T-cell (primary cell): ENCODE measurements around the gene PRDM12. TPM values are rescaled to one million over a fixed set of nuclear protein-coding genes. Genes with fewer than 3 reads are reported as not detected.

Source experiments
- ATAC-seq, 4 experiments: fragments of 200-7000 bp in 3 of 4; fragments of 150-1000 bp in 1 of 4; cut with Tn5 transposase; replicated peaks in 1 of 4; 1 replicate in 3 of 4; 2 replicates in 1 of 4; pipeline ENCODE4 v1.10.0; 2021; ENCODE audit warnings: moderate library complexity in 3 of 4, mild to moderate bottlenecking in 2 of 4, moderate number of reproducible peaks in 1 of 4
- CTCF ChIA-PET, 2 donors: fragments of 300-600 bp; sonication (Branson Sonifier 250); formaldehyde crosslinking; loops; one replicate each; lab custom pipeline; 2022; ENCODE audit warnings: antibody characterized with exemption in 2 of 2; lab: Charles Lee
- POLR2A ChIA-PET, 2 donors: fragments of 300-600 bp; sonication (Branson Sonifier 250); formaldehyde crosslinking; loops; one replicate each; lab custom pipeline; 2022; ENCODE audit warnings: antibody characterized with exemption in 2 of 2; lab: Charles Lee
- DNase-seq, 35 experiments: peaks; one replicate each; pipeline versions ENCODE4 v3.0.0 to v3.0.0-alpha.2; 2013 to 2023
- H3K27ac ChIP-seq: one replicate; pipeline ENCODE4 v1.5.1; 2013; ENCODE audit warnings: low read length
- H3K27me3 ChIP-seq, 2 experiments: replicated peaks in 1 of 2; 1 replicate in 1 of 2; 2 replicates in 1 of 2; pipeline versions ENCODE4 v1.6.1 to v1.7.0; 2013; ENCODE audit warnings: low read length in 1 of 2, mixed read lengths in 1 of 2; ENCODE audit not compliant: control insufficient read depth in 2 of 2, insufficient read depth in 2 of 2; ENCODE audit errors: extremely low read depth in 1 of 2
- H3K36me3 ChIP-seq, 2 donors: 1 replicate in 1 of 2; 2 replicates in 1 of 2; pipeline versions ENCODE4 v1.6.1 to v1.7.0; 2013; ENCODE audit warnings: low read length in 1 of 2; ENCODE audit not compliant: control insufficient read depth in 2 of 2, insufficient read depth in 1 of 2; ENCODE audit errors: extremely low read depth in 1 of 2
- H3K4me1 ChIP-seq, 2 experiments: 1 replicate in 1 of 2; 2 replicates in 1 of 2; pipeline versions ENCODE4 v1.6.1 to v1.7.0; 2013; ENCODE audit warnings: low read length in 2 of 2, mixed read lengths in 1 of 2; ENCODE audit not compliant: insufficient read depth in 2 of 2, control insufficient read depth in 1 of 2; ENCODE audit errors: extremely low read depth in 1 of 2
- H3K4me3 ChIP-seq, 2 donors: 1 replicate in 1 of 2; 2 replicates in 1 of 2; pipeline versions ENCODE4 v1.5.1 to v1.7.0; 2013; ENCODE audit warnings: mild to moderate bottlenecking in 2 of 2, low read length in 1 of 2, moderate library complexity in 1 of 2; ENCODE audit not compliant: control insufficient read depth in 1 of 2; ENCODE audit errors: extremely low read depth in 1 of 2
- H3K9me3 ChIP-seq: 2 replicates; pipeline ENCODE4 v1.7.0; 2013
- H3K27ac Mint-ChIP-seq, 2 donors: one replicate each; pipeline ENCODE4 v1.8.0; 2020 to 2021; ENCODE audit warnings: mild to moderate bottlenecking in 2 of 2, mixed read lengths in 2 of 2
- H3K27me3 Mint-ChIP-seq, 2 donors: one replicate each; pipeline ENCODE4 v1.8.0; 2021 to 2022; ENCODE audit warnings: mixed read lengths in 2 of 2
- H3K36me3 Mint-ChIP-seq: one replicate; pipeline ENCODE4 v1.8.0; 2021; ENCODE audit warnings: mixed read lengths
- H3K4me1 Mint-ChIP-seq, 3 donors: one replicate each; pipeline ENCODE4 v1.8.0; 2020 to 2022; ENCODE audit warnings: mixed read lengths in 3 of 3, mild to moderate bottlenecking in 1 of 3
- H3K4me3 Mint-ChIP-seq, 3 donors: one replicate each; pipeline ENCODE4 v1.8.0; 2020 to 2022; ENCODE audit warnings: mild to moderate bottlenecking in 3 of 3, mixed read lengths in 3 of 3, moderate library complexity in 3 of 3
- H3K9me3 Mint-ChIP-seq, 3 donors: one replicate each; pipeline ENCODE4 v1.8.0; 2020 to 2022; ENCODE audit warnings: mixed read lengths in 3 of 3
- WGBS: methylation state at CpG from one replicate; pipeline ENCODE4 v1.1.5; 2013; ENCODE audit warnings: missing lambda C conversion rate; ENCODE audit not compliant: insufficient coverage; 5-methylcytosine and 5-hydroxymethylcytosine counted together
- total RNA-seq, 35 experiments: library from RNA in 6 of 35; stranded (reverse) in 6 of 35; fragments of 120-200 nt in 1 of 35; gene quantifications; one replicate each; pipeline versions ENCODE4 v1.2.1 to v1.2.4 and lab custom pipeline; 2013 to 2026

PRDM12 gene
- total RNA-seq, 5 donors from 2014 or later (not counting 1 experiment from before 2014, with no cell fraction given), result 0.13 to 0.19 (median 0.16) TPM; not detected in 2

DNA sequence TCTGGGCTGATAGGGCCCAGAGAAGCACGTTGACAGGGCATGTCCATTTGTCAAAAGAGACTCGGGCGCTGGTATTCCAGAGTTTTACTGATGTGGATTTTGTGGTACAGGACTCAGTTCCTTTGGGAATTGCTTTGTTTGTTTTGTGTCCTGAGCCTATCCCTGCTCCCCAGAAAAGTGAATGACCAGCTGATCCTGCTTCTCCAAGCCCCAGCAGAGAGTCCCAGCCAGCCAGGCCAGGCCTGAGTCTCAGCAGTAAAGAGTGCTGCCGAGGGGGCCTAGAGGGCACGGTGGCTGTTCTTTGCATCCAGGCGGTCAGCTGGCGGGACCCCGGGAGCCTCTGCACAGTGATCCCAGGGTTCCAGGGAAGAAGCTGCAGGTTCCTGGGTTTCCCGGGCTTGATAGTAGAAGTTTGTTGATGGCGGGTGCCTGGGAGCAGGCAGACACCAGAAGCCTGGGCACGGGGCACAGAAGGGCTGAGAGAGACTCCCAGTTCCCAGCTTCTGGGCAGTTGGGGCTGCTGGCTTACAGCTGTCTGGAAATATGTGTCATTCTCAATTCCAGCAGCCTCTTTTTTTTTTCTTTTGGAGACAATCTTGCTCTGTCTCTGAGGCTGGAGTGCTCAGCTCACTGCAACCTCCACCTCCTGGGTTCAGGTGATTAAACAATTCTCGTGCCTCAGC, 8.7 kb downstream of the PRDM12 start:
- Mint-ChIP-seq H3K27ac (no peak overlapping the region), H3K27me3 (peaks cover 9 to 21% of the 10 kb centered on the region in 2 donors), H3K36me3 (no peaks in the 10 kb centered on the region), H3K9me3 (no peaks in the 10 kb centered on the region), H3K4me1 (no peaks in the 10 kb centered on the region), H3K4me3 (no peak overlapping the region)
- no peaks in the 10 kb centered on the region for H3K9me3 ChIP-seq
- H3K36me3 ChIP-seq, result no peaks in the 10 kb centered on the region
- ChIA-PET POLR2A (interaction anchor here in 1 of 2 donors (0.5 kb wide), 1 partner anchor 8 kb away, joined by 3 read pairs; the partner anchor contains the start of gene PRDM12), CTCF (no interaction called here)
- no peak overlapping the region for H3K27ac ChIP-seq
- DNase-seq (no peak), ATAC-seq (no peak)
- no peak overlapping the region for H3K4me3 ChIP-seq
- H3K27me3 ChIP-seq, result peaks cover 0 to 18% of the 10 kb centered on the region in 2 experiments
- WGBS, result 89% methylated on average over 6 of the region's 12 CpGs
- H3K4me1 ChIP-seq, result no peaks in the 10 kb centered on the region

DNA sequence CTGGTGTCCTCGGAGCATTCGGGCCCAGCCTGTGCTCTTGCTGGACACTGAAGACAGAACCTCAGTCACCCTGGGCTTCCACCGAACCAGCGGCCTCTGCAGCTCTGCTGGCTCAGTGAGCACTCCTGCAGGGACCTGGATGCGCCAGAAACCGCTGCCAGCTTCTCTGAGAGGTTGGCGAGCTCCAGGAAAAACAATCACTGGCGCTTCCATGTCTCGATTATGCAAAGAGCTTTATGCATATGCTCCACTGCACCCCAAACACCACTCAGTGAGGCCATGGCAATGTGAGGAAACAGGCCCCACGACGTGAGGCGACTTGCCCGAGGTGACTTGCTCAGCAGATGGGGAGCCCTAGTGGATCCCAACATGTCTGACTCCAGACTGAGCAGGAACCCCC, 11.0 kb downstream of the PRDM12 start:
- Histone ChIP-seq H3K4me1 (no peaks in the 10 kb centered on the region), H3K27me3 (peaks cover 0 to 25% of the 10 kb centered on the region in 2 experiments), H3K9me3 (no peaks in the 10 kb centered on the region), H3K36me3 (no peaks in the 10 kb centered on the region), H3K4me3 (no peak overlapping the region), H3K27ac (no peak overlapping the region)
- no peak for ATAC-seq
- H3K36me3 Mint-ChIP-seq, result no peaks in the 10 kb centered on the region
- CTCF ChIA-PET, result interaction anchor here in 1 of 2 donors (0.5 kb wide), 1 partner anchor 219 kb away, joined by 4 read pairs; no protein-coding TSS in a partner anchor
- no peaks in the 10 kb centered on the region for H3K9me3 Mint-ChIP-seq
- H3K4me3 Mint-ChIP-seq, result no peak overlapping the region
- peaks cover 4 to 10% of the 10 kb centered on the region in 2 donors for H3K27me3 Mint-ChIP-seq
- H3K4me1 Mint-ChIP-seq, result no peaks in the 10 kb centered on the region
- WGBS, result 87% methylated on average over 10 of the region's 13 CpGs
- no peak overlapping the region for H3K27ac Mint-ChIP-seq
- no peak for DNase-seq
- POLR2A ChIA-PET, result no interaction called here

DNA sequence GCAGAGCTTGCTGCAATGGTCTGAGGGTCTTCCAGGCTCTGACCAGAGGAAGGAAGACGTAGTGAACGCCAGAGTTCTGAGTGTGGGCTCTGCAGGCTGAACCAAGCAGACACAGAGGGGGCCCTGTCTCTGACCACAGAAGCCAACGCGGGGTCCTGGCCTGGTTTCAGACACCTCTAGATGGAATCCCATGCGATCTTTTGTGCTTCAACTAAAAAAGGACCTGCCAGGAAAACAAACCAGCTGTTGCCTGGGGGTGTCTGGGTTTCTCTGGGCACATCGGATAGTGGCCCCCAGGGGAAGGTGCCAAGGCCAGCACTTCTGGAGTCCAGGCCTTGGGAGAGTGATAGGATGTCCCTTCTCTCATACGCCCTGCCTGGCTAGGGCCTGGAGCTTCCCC, 12.9 kb downstream of the PRDM12 start:
- peaks cover under 1 to 3% (median 1%) of the 10 kb centered on the region in 3 donors for H3K4me1 Mint-ChIP-seq
- H3K27ac Mint-ChIP-seq, result no peak overlapping the region
- H3K4me3 Mint-ChIP-seq, result no peak overlapping the region
- no peak overlapping the region for H3K4me3 ChIP-seq
- no peaks in the 10 kb centered on the region for H3K36me3 Mint-ChIP-seq
- DNase-seq, result no peak
- H3K9me3 ChIP-seq, result no peaks in the 10 kb centered on the region
- peaks cover 2 to 36% of the 10 kb centered on the region in 2 experiments for H3K27me3 ChIP-seq
- peaks cover 0 to 7% of the 10 kb centered on the region in 2 donors for H3K27me3 Mint-ChIP-seq
- POLR2A ChIA-PET, result interaction anchor here in 1 of 2 donors (0.5 kb wide), 1 partner anchor 9 kb away, joined by 5 read pairs; no protein-coding TSS in a partner anchor
- CTCF ChIA-PET, result no interaction called here
- no peak for ATAC-seq
- no peaks in the 10 kb centered on the region for H3K36me3 ChIP-seq
- WGBS, result 67% methylated on average over 7 of the region's 7 CpGs
- peaks cover 3 to 11% of the 10 kb centered on the region in 2 experiments for H3K4me1 ChIP-seq
- H3K27ac ChIP-seq, result no peak overlapping the region
- no peaks in the 10 kb centered on the region for H3K9me3 Mint-ChIP-seq

DNA sequence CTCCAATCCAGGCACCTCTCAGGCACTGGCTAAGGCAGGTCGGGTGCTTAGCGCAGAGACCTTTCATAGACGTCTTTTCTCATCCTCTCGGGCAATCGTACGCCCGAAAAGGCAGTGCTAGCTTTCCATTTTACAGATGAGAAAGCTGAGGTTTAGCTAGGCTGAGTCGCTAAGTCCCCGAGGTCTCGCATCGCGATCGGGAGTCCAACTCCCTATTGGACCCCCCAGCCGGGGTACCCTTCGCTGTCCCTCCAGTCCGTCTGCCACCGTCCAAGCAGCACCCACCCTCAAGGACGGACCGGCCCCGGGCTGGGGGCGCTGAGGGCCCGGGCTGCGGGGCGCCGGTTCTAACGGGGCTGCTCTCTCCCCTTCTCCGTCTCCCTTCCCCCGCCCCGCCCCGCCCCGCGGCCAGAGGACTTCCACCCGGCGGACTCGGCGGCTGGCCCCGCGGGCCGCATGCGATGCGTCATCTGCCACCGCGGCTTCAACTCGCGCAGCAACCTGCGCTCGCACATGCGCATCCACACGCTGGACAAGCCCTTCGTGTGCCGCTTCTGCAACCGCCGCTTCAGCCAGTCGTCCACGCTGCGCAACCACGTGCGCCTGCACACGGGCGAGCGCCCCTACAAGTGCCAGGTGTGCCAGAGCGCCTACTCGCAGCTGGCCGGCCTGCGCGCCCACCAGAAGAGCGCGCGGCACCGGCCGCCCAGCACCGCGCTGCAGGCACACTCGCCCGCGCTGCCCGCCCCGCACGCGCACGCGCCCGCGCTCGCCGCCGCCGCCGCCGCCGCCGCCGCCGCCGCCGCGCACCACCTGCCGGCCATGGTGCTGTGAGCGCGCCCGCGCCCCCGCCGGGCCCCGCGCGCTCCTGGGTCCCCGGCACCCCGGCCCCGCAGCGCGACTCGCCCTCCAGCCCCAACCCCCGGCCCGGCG, 16.7 kb downstream of the PRDM12 start:
- Histone ChIP-seq H3K4me3 (peak overlapping the region; percentile 65 to 79), H3K27me3 (peaks cover 2 to 45% of the 10 kb centered on the region in 2 experiments), H3K36me3 (no peaks in the 10 kb centered on the region), H3K4me1 (peaks cover 3 to 13% of the 10 kb centered on the region in 2 experiments), H3K27ac (no peak overlapping the region), H3K9me3 (no peaks in the 10 kb centered on the region)
- DNase-seq, result peak in 24 of 35 experiments; percentile 18 to 63 (median 32)
- ATAC-seq, result peak; percentile 59 to 69 (median 64)
- Mint-ChIP-seq H3K27ac (no peak overlapping the region), H3K4me1 (peaks cover 4 to 6% (median 5%) of the 10 kb centered on the region in 3 donors), H3K27me3 (peaks cover 0 to 9% of the 10 kb centered on the region in 2 donors), H3K4me3 (peak overlapping the region; percentile 50 to 97 (median 69)), H3K36me3 (no peaks in the 10 kb centered on the region), H3K9me3 (peaks cover 0 to 2% (median 0%) of the 10 kb centered on the region in 3 donors)
- 2% methylated on average over 113 of the region's 116 CpGs for WGBS
- POLR2A ChIA-PET, result no interaction called here
- CTCF ChIA-PET, result interaction anchor here in 1 of 2 donors (1.5 to 2.8 kb wide), 2 partner anchors 20 to 220 kb away, joined by 5 to 7 read pairs; no protein-coding TSS in a partner anchor

DNA sequence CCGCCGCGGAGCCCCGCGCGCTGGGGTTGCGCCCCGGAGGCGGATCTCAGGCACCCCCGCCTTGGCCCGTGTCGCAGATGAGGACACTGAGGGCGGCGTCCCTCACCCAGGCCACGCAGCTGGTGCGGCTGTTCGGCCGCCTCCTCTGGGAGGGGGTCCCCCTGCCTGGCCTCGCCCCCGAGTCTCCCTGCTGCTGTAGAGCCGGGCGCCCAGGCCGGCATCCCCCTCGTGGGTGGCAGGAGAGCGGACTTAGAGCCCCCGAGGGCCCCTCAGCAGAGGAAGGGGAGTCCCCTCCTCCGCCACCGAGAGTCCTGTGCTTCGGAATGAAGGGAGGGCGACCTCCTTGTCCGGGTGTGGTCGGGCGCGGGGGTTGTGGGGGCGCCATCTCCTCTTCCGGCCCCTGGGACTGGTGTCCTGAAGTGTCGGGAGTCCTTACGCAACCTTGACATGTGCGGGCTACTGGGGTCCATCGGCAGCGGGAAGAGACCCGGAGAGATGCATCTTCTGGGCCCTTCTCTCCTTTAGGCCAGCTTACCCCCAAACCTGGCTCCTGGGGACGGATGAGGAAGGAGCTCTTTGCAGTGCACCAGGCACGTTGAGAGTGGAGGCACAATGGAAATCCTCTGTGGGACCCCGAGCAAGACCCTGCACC, 17.5 kb downstream of the PRDM12 start:
- peaks cover 2 to 49% of the 10 kb centered on the region in 2 experiments for H3K27me3 ChIP-seq
- under 1% methylated on average over 38 of the region's 45 CpGs for WGBS
- peak; percentile 25 to 31 (median 30) for ATAC-seq
- POLR2A ChIA-PET, result no interaction called here
- H3K27ac Mint-ChIP-seq, result peak overlapping the region in 1 of 2 donors; percentile 39
- H3K4me3 ChIP-seq, result peak overlapping the region; percentile 65 to 79
- no peaks in the 10 kb centered on the region for H3K9me3 ChIP-seq
- no peaks in the 10 kb centered on the region for H3K36me3 ChIP-seq
- peaks cover 0 to 9% of the 10 kb centered on the region in 2 donors for H3K27me3 Mint-ChIP-seq
- CTCF ChIA-PET, result interaction anchor here (0.6 to 2.8 kb wide), 8 partner anchors 9 to 224 kb away, joined by 3 to 21 read pairs (median 4); partner anchors contain the start of gene EXOSC2 (in 1 of the 2)
- peak in 3 of 35 experiments; percentile 3 to 29 (median 18) for DNase-seq
- peak overlapping the region; percentile 88 to 97 (median 94) for H3K4me3 Mint-ChIP-seq
- peaks cover 3 to 13% of the 10 kb centered on the region in 2 experiments for H3K4me1 ChIP-seq
- peaks cover 4 to 6% (median 5%) of the 10 kb centered on the region in 3 donors for H3K4me1 Mint-ChIP-seq
- peaks cover 0 to 2% (median 0%) of the 10 kb centered on the region in 3 donors for H3K9me3 Mint-ChIP-seq
- no peak overlapping the region for H3K27ac ChIP-seq
- no peaks in the 10 kb centered on the region for H3K36me3 Mint-ChIP-seq
